Activated T-helper 17 cell treated with anti-CD3 and anti-CD28 coated beads, Interleukin-2, amount 50 U/mL, for 72 hours (primary cell): Measurements from ENCODE around the gene SEC22C. TPM values are rescaled to one million over a fixed set of nuclear protein-coding genes. Genes with fewer than 3 reads are reported as not detected.

Experiments used
- ATAC-seq: fragments of 150-1000 bp; cut with Tn5 transposase; replicated peaks from 2 replicates; pipeline ENCODE4 v1.10.0; 2021; ENCODE audit warnings: mild to moderate bottlenecking, moderate library complexity
- H3K27ac Mint-ChIP-seq: one replicate; pipeline ENCODE4 v1.8.0; 2022; ENCODE audit warnings: mixed read lengths
- H3K27me3 Mint-ChIP-seq: one replicate; pipeline ENCODE4 v1.8.0; 2022; ENCODE audit warnings: mixed read lengths
- H3K36me3 Mint-ChIP-seq: one replicate; pipeline ENCODE4 v1.8.0; 2022; ENCODE audit warnings: low read depth, mild to moderate bottlenecking, mixed read lengths
- H3K4me1 Mint-ChIP-seq: one replicate; pipeline ENCODE4 v1.8.0; 2022; ENCODE audit warnings: mixed read lengths
- H3K4me3 Mint-ChIP-seq: one replicate; pipeline ENCODE4 v1.8.0; 2022; ENCODE audit warnings: mild to moderate bottlenecking, mixed read lengths
- H3K9me3 Mint-ChIP-seq: one replicate; pipeline ENCODE4 v1.8.0; 2022; ENCODE audit warnings: mixed read lengths
- total RNA-seq, 2 donors: library from RNA; stranded (reverse); gene quantifications; one replicate each; pipeline ENCODE4 v1.2.3, GENCODE V29; 2022

The SEC22C gene
- total RNA-seq, 2 donors from 2014 or later = 32.3 to 46.9 TPM

- H3K36me3 Mint-ChIP-seq = peaks cover 6% of the 10 kb centered on the region
- H3K27ac Mint-ChIP-seq = no peak overlapping the region
- H3K27me3 Mint-ChIP-seq = no peaks in the 10 kb centered on the region
- H3K4me1 Mint-ChIP-seq = peaks cover 23% of the 10 kb centered on the region
- no peaks in the 10 kb centered on the region for H3K9me3 Mint-ChIP-seq
- H3K4me3 Mint-ChIP-seq = no peak overlapping the region
- no peak for ATAC-seq
Measured at GRCh38 chr3:42517117-42517516, 64.7 kb downstream of the SEC22C start.

GRCh38 chr3:42516443-42516842, 65.3 kb downstream of the SEC22C start:
- Mint-ChIP-seq H3K4me3 (no peak overlapping the region), H3K4me1 (peaks cover 24% of the 10 kb centered on the region), H3K9me3 (no peaks in the 10 kb centered on the region), H3K27me3 (no peaks in the 10 kb centered on the region), H3K27ac (peak overlapping the region; percentile 0), H3K36me3 (peaks cover 5% of the 10 kb centered on the region)
- no peak for ATAC-seq

- no peak for ATAC-seq
- Mint-ChIP-seq H3K4me3 (no peak overlapping the region), H3K36me3 (peaks cover under 1% of the 10 kb centered on the region), H3K27ac (peak overlapping the region; percentile 0), H3K9me3 (no peaks in the 10 kb centered on the region), H3K27me3 (no peaks in the 10 kb centered on the region), H3K4me1 (peaks cover 23% of the 10 kb centered on the region)
Measured at GRCh38 chr3:42515976-42516375, 65.8 kb downstream of the SEC22C start.

GRCh38 chr3:42515391-42515916, 66.3 kb downstream of the SEC22C start:
- ATAC-seq = no peak
- H3K36me3 Mint-ChIP-seq = no peaks in the 10 kb centered on the region
- H3K27ac Mint-ChIP-seq = peak overlapping the region; percentile 15

GRCh38 chr3:42514876-42515275, 66.9 kb downstream of the SEC22C start:
- peaks cover 20% of the 10 kb centered on the region for H3K4me1 Mint-ChIP-seq
- H3K4me3 Mint-ChIP-seq = no peak overlapping the region
- no peaks in the 10 kb centered on the region for H3K27me3 Mint-ChIP-seq
- H3K27ac Mint-ChIP-seq = peak overlapping the region; percentile 15
- no peaks in the 10 kb centered on the region for H3K36me3 Mint-ChIP-seq
- no peak for ATAC-seq
- H3K9me3 Mint-ChIP-seq = no peaks in the 10 kb centered on the region

More at GRCh38 chr3:42515391-42515916, 66.3 kb downstream of the SEC22C start:
- no peak overlapping the region for H3K4me3 Mint-ChIP-seq
- H3K27me3 Mint-ChIP-seq = no peaks in the 10 kb centered on the region
- no peaks in the 10 kb centered on the region for H3K9me3 Mint-ChIP-seq
- H3K4me1 Mint-ChIP-seq = peaks cover 22% of the 10 kb centered on the region

GRCh38 chr3:42513521-42513920, 68.2 kb downstream of the SEC22C start:
- H3K36me3 Mint-ChIP-seq = no peaks in the 10 kb centered on the region
- no peak for ATAC-seq
- no peak overlapping the region for H3K4me3 Mint-ChIP-seq
- H3K27me3 Mint-ChIP-seq = no peaks in the 10 kb centered on the region
- H3K9me3 Mint-ChIP-seq = no peaks in the 10 kb centered on the region
- peak overlapping the region; percentile 73 for H3K27ac Mint-ChIP-seq
- H3K4me1 Mint-ChIP-seq = peaks cover 21% of the 10 kb centered on the region

- H3K4me1 Mint-ChIP-seq = peaks cover 22% of the 10 kb centered on the region
- ATAC-seq = no peak
- no peak overlapping the region for H3K4me3 Mint-ChIP-seq
- H3K36me3 Mint-ChIP-seq = no peaks in the 10 kb centered on the region
- H3K9me3 Mint-ChIP-seq = no peaks in the 10 kb centered on the region
- H3K27ac Mint-ChIP-seq = peak overlapping the region; percentile 73
- H3K27me3 Mint-ChIP-seq = no peaks in the 10 kb centered on the region
Measured at GRCh38 chr3:42513121-42513520, 68.6 kb downstream of the SEC22C start.

- ATAC-seq = peak; percentile 24
- no peaks in the 10 kb centered on the region for H3K9me3 Mint-ChIP-seq
- H3K4me1 Mint-ChIP-seq = peaks cover 33% of the 10 kb centered on the region
- H3K36me3 Mint-ChIP-seq = no peaks in the 10 kb centered on the region
- peak overlapping the region; percentile 31 for H3K27ac Mint-ChIP-seq
- H3K4me3 Mint-ChIP-seq = no peak overlapping the region
- no peaks in the 10 kb centered on the region for H3K27me3 Mint-ChIP-seq
Measured at GRCh38 chr3:42511736-42512135, 70.0 kb downstream of the SEC22C start.

GRCh38 chr3:42511201-42511600, 70.6 kb downstream of the SEC22C start:
- Mint-ChIP-seq H3K27ac (peak overlapping the region; percentile 31), H3K27me3 (no peaks in the 10 kb centered on the region)

GRCh38 chr3:42510325-42510724, 71.4 kb downstream of the SEC22C start:
- peak overlapping the region; percentile 25 for H3K27ac Mint-ChIP-seq
- H3K36me3 Mint-ChIP-seq = no peaks in the 10 kb centered on the region
- H3K4me3 Mint-ChIP-seq = no peak overlapping the region
- H3K9me3 Mint-ChIP-seq = no peaks in the 10 kb centered on the region
- no peak for ATAC-seq
- H3K27me3 Mint-ChIP-seq = no peaks in the 10 kb centered on the region
- H3K4me1 Mint-ChIP-seq = peaks cover 29% of the 10 kb centered on the region

More at GRCh38 chr3:42511201-42511600, 70.6 kb downstream of the SEC22C start:
- Mint-ChIP-seq H3K36me3 (no peaks in the 10 kb centered on the region), H3K9me3 (no peaks in the 10 kb centered on the region), H3K4me3 (no peak overlapping the region), H3K4me1 (peaks cover 34% of the 10 kb centered on the region)
- no peak for ATAC-seq

GRCh38 chr3:42509111-42509510, 72.7 kb downstream of the SEC22C start:
- no peaks in the 10 kb centered on the region for H3K9me3 Mint-ChIP-seq
- no peaks in the 10 kb centered on the region for H3K27me3 Mint-ChIP-seq
- no peaks in the 10 kb centered on the region for H3K36me3 Mint-ChIP-seq
- ATAC-seq = no peak
- peak overlapping the region; percentile 8 for H3K27ac Mint-ChIP-seq
- no peak overlapping the region for H3K4me3 Mint-ChIP-seq
- H3K4me1 Mint-ChIP-seq = peaks cover 29% of the 10 kb centered on the region

- no peak for ATAC-seq
- Mint-ChIP-seq H3K4me1 (peaks cover 30% of the 10 kb centered on the region), H3K36me3 (no peaks in the 10 kb centered on the region), H3K4me3 (no peak overlapping the region), H3K27ac (peak overlapping the region; percentile 8), H3K9me3 (no peaks in the 10 kb centered on the region), H3K27me3 (no peaks in the 10 kb centered on the region)
Measured at GRCh38 chr3:42508562-42508961, 73.2 kb downstream of the SEC22C start.

- H3K4me1 Mint-ChIP-seq = peaks cover 37% of the 10 kb centered on the region
- H3K9me3 Mint-ChIP-seq = no peaks in the 10 kb centered on the region
Measured at GRCh38 chr3:42507761-42508335, 73.9 kb downstream of the SEC22C start.

GRCh38 chr3:42507252-42507651, 74.5 kb downstream of the SEC22C start:
- ATAC-seq = no peak
- peaks cover 37% of the 10 kb centered on the region for H3K4me1 Mint-ChIP-seq
- H3K27ac Mint-ChIP-seq = peak overlapping the region; percentile 16
- H3K4me3 Mint-ChIP-seq = peak overlapping the region; percentile 24
- no peaks in the 10 kb centered on the region for H3K36me3 Mint-ChIP-seq
- H3K9me3 Mint-ChIP-seq = no peaks in the 10 kb centered on the region
- H3K27me3 Mint-ChIP-seq = no peaks in the 10 kb centered on the region

More at GRCh38 chr3:42507761-42508335, 73.9 kb downstream of the SEC22C start:
- H3K36me3 Mint-ChIP-seq = no peaks in the 10 kb centered on the region
- peak overlapping the region; percentile 24 for H3K4me3 Mint-ChIP-seq
- H3K27ac Mint-ChIP-seq = peak overlapping the region; percentile 16
- H3K27me3 Mint-ChIP-seq = no peaks in the 10 kb centered on the region
- no peak for ATAC-seq

- no peak overlapping the region for H3K27ac Mint-ChIP-seq
- peaks cover 37% of the 10 kb centered on the region for H3K4me1 Mint-ChIP-seq
- ATAC-seq = no peak
- H3K27me3 Mint-ChIP-seq = peaks cover 6% of the 10 kb centered on the region
- H3K9me3 Mint-ChIP-seq = no peaks in the 10 kb centered on the region
- no peak overlapping the region for H3K4me3 Mint-ChIP-seq
- H3K36me3 Mint-ChIP-seq = no peaks in the 10 kb centered on the region
Measured at GRCh38 chr3:42505849-42506410, 75.8 kb downstream of the SEC22C start.
